ENCODE measurements around the gene ARHGEF25. TPM values are rescaled to one million over a fixed set of nuclear protein-coding genes. Genes with fewer than 3 reads are reported as not detected.

Gene ARHGEF25
- total and polyA plus RNA-seq, 2 of the 13 experiments (the other 11 are each of a cell fraction or from before 2014, with no cell fraction given), result 11.5 to 12.5 TPM

GRCh38 chr12:57654042-57654441 is 42.8 kb downstream of the ARHGEF25 start:
- no peak for TF ChIP-seq PAXIP1 (CRISPR knock-in tag; conservative IDR thresholded peaks at IDR 0.05)
- no peak for TF ChIP-seq TMF1 (CRISPR knock-in tag; IDR thresholded peaks at IDR 0.05; ENCODE audit: low read depth)
- no peak for TF ChIP-seq ZNF614 (CRISPR knock-in tag; IDR thresholded peaks at IDR 0.05; ENCODE audit: borderline replicate concordance)
- TF ChIP-seq, protein P1, sequence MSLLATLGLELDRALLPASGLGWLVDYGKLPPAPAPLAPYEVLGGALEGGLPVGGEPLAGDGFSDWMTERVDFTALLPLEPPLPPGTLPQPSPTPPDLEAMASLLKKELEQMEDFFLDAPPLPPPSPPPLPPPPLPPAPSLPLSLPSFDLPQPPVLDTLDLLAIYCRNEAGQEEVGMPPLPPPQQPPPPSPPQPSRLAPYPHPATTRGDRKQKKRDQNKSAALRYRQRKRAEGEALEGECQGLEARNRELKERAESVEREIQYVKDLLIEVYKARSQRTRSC (CRISPR knock-in tag; IDR thresholded peaks at IDR 0.05; ENCODE audit: low read depth), result no peak
- ChIA-PET POLR2A (no interaction called here), CTCF (ENCODE audit: low intra/inter-chr PET ratio, low total read pairs) (no interaction called here)
- peaks cover 0 to 3% of the 10 kb centered on the region in 2 experiments; a peak in 1 of 5 replicates for H3K27me3 ChIP-seq (ENCODE audit: control insufficient read depth in 1 of 2, insufficient read depth in 2 of 2, low read length in 2 of 2)
- H3K4me3 ChIP-seq (replicated peaks in 1 of 3; ENCODE audit: insufficient read depth in 1 of 3, low read depth in 2 of 3, low read length in 3 of 3), result no peak overlapping the region
- in situ Hi-C loops (cut with HindIII; ENCODE audit: extremely low pct_ligation_motif_present, low pct_unique_long_range_greater_than_20kb) (no loop called here), intact Hi-C loops (cut with micrococcal nuclease; ENCODE audit: unreplicated experiment) (no loop called here)
- H3K79me2 ChIP-seq (ENCODE audit: insufficient read depth, low read length), result no peaks in the 10 kb centered on the region
- 4% methylated on average over 3 of the region's 3 CpGs for WGBS (ENCODE audit: low lambda C conversion rate)
- no peaks in the 10 kb centered on the region for H3K9me3 ChIP-seq (ENCODE audit: low read length)
- no peak overlapping the region for H3K27ac ChIP-seq (ENCODE audit: extremely low read length, insufficient read depth, low read length)
- FAIRE-seq (no peak), ATAC-seq (no peak), DNase-seq (ENCODE audit: low spot score) (no peak)
- no peak overlapping the region for H2AFZ ChIP-seq (ENCODE audit: low read length)
- no peak overlapping the region for H3K9ac ChIP-seq (ENCODE audit: insufficient read depth, low read depth, low read length)
- H3K4me2 ChIP-seq (ENCODE audit: low read depth, low read length), result no peak overlapping the region
- H3K4me1 ChIP-seq (ENCODE audit: insufficient read depth, low read length), result no peaks in the 10 kb centered on the region
- H3K36me3 ChIP-seq (replicated peaks in 1 of 2; ENCODE audit: control insufficient read depth in 1 of 2, insufficient read depth in 2 of 2, low read length in 2 of 2), result no peaks in the 10 kb centered on the region
- no TSS peak for BruUV-seq (replicated peaks)
- no peaks in the 10 kb centered on the region for H4K20me1 ChIP-seq (ENCODE audit: insufficient read depth, low read length)
